Kidney capillary endothelial cell (primary cell): ENCODE results near the gene GLYR1.
"Not testable (repeated sequence)": the region's sequence is repeated elsewhere in the genome, so short reads cannot be mapped to it uniquely, and the experiment has no call there.

Experiments used
- DNase-seq: peaks from one replicate; pipeline ENCODE4 v3.0.0-alpha.2; 2018; ENCODE audit warnings: low spot score

GLYR1 gene

GRCh38 chr16:4846901-4847773 lies at the start of gene GLYR1, which contains the start of gene UBN1:
Gene GLYR1 (minus strand): TSS chr16:4847288. CDS start chr16:4847265, 23 bp downstream.
Gene UBN1 (plus strand): TSS chr16:4847481. CDS start chr16:4852918, 5,437 bp downstream.
- peak; percentile 92 for DNase-seq

GRCh38 chr16:4896761-4897160 lies 49.7 kb upstream of the GLYR1 start:
- not testable (repeated sequence) for DNase-seq

- no peak for DNase-seq
These were observed 48.3 kb upstream of the GLYR1 start for GRCh38 chr16:4895366-4895765.

- DNase-seq = no peak
These were observed 47.4 kb upstream of the GLYR1 start for GRCh38 chr16:4894276-4895150.

GRCh38 chr16:4893103-4893862 lies 46.2 kb upstream of the GLYR1 start:
- no peak for DNase-seq

GRCh38 chr16:4892361-4893102 lies 45.4 kb upstream of the GLYR1 start:
- no peak for DNase-seq

GRCh38 chr16:4891886-4892216 lies 44.8 kb upstream of the GLYR1 start:
- no peak for DNase-seq

- no peak for DNase-seq
These were observed 44.2 kb upstream of the GLYR1 start for GRCh38 chr16:4891097-4891885.

- no peak for DNase-seq
These were observed 43.6 kb upstream of the GLYR1 start for GRCh38 chr16:4890686-4891085.

- no peak for DNase-seq
These were observed 42.9 kb upstream of the GLYR1 start for GRCh38 chr16:4890026-4890425.

- DNase-seq = no peak
These were observed 41.5 kb upstream of the GLYR1 start for GRCh38 chr16:4888428-4889135.

GRCh38 chr16:4886151-4886550 lies 39.1 kb upstream of the GLYR1 start:
- no peak for DNase-seq

GRCh38 chr16:4884972-4885874 lies 38.1 kb upstream of the GLYR1 start:
- no peak for DNase-seq

GRCh38 chr16:4884209-4884608 lies 37.1 kb upstream of the GLYR1 start:
- DNase-seq = no peak

GRCh38 chr16:4883501-4883900 lies 36.4 kb upstream of the GLYR1 start:
- DNase-seq = no peak

GRCh38 chr16:4882633-4883285 lies 35.7 kb upstream of the GLYR1 start:
- peak; percentile 3 for DNase-seq

GRCh38 chr16:4882000-4882632 lies 35.0 kb upstream of the GLYR1 start:
- peak; percentile 4 for DNase-seq
